Peyer's patch (tissue), 4 donors: ENCODE data around the gene EDIL3.

Source experiments
- POLR2A ChIP-seq, 2 donors: fragments of 450-650 bp; IDR thresholded peaks; one replicate each; pipeline ENCODE4 v1.5.1; 2017; ENCODE audit warnings: antibody characterized with exemption in 2 of 2, mild to moderate bottlenecking in 2 of 2, moderate library complexity in 2 of 2
- TF ChIP-seq, protein P1 (sequence below), 6 experiments: fragments of 450-650 bp in 4 of 6; fragments of 200-600 bp in 2 of 6; sonication (generic) in 1 of 6; IDR thresholded peaks; one replicate each; pipeline ENCODE4 v1.5.1; 2017 to 2019; ENCODE audit warnings: antibody characterized with exemption in 6 of 6, mild to moderate bottlenecking in 3 of 6, moderate library complexity in 1 of 6

- TF ChIP-seq, protein P1, sequence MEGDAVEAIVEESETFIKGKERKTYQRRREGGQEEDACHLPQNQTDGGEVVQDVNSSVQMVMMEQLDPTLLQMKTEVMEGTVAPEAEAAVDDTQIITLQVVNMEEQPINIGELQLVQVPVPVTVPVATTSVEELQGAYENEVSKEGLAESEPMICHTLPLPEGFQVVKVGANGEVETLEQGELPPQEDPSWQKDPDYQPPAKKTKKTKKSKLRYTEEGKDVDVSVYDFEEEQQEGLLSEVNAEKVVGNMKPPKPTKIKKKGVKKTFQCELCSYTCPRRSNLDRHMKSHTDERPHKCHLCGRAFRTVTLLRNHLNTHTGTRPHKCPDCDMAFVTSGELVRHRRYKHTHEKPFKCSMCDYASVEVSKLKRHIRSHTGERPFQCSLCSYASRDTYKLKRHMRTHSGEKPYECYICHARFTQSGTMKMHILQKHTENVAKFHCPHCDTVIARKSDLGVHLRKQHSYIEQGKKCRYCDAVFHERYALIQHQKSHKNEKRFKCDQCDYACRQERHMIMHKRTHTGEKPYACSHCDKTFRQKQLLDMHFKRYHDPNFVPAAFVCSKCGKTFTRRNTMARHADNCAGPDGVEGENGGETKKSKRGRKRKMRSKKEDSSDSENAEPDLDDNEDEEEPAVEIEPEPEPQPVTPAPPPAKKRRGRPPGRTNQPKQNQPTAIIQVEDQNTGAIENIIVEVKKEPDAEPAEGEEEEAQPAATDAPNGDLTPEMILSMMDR (IDR thresholded peaks at IDR 0.05): no peak
- TF ChIP-seq POLR2A (IDR thresholded peaks at IDR 0.05): no peak
Measured at GRCh38 chr5:84273517-84273883, 111.2 kb downstream of the EDIL3 start.
